Measurements from ENCODE around the gene NBPF20.
"Not testable (repeated sequence)": the region's sequence is repeated elsewhere in the genome, so short reads cannot be mapped to it uniquely, and the experiment has no call there.

The NBPF20 gene

GRCh38 chr1:145424612-145425435, 579 bp downstream of the NBPF20 start:
- peak in 2 of 3 experiments; percentile 23 to 53 for DNase-seq

GRCh38 chr1:145415149-145415548, 10.3 kb downstream of the NBPF20 start:
- DNase-seq = not testable (repeated sequence)

- not testable (repeated sequence) for DNase-seq
Observed at GRCh38 chr1:145407266-145407665, 18.1 kb downstream of the NBPF20 start.

DNA sequence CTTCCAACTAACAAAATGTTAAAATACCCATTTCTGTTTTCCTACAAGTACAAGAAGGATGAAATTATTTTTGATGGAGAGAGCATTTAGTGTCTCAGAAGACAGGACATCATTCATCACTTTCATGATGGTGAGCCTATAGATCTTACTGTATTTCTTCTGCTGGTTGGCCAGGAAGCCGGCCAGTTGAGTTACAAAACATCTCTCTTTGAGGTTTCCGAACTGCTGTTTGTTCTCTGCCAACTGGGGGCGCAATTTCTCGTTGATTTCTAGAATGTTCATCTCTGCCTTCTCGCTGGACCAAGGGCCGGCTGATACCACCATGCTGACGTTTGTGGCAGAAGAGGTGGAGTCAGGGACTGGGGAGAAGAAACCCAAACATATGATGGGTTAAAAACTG, 20.5 kb downstream of the NBPF20 start:
- not testable (repeated sequence) for DNase-seq

DNA sequence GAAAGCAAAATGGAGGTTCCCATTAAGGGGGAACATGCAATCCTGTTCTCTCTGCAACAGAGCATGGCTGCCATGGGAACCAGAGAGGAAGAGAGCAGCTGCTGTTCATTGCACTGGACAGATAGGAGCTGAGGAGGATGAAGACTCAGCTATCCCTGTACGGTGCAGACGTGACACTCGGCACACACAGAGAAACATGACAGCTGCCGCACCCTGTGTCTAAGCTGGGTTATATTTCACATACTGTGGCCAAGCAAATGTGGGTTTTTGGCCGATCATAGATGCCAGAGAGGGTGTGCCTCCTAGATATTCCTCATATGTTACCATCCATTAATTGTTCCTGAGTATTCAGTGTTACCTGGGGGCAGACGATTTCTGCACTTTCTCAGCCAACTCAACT, 24.7 kb downstream of the NBPF20 start:
- DNase-seq = not testable (repeated sequence)

Data from NCI-H1417 (cell line).